HFFc6 (cell line): Measurements from ENCODE around the gene NLK. TPM values are rescaled to one million over a fixed set of nuclear protein-coding genes. Genes with fewer than 3 reads are reported as not detected.

Experiments
- DNase-seq: peaks from one replicate; pipeline ENCODE4 v3.0.0-alpha.2; 2018
- H3K27ac Mint-ChIP-seq: 2 replicates; pipeline ENCODE4 v1.8.0; 2020; ENCODE audit warnings: mild to moderate bottlenecking, mixed read lengths
- H3K27me3 Mint-ChIP-seq: 2 replicates; pipeline ENCODE4 v1.8.0; 2021; ENCODE audit warnings: mild to moderate bottlenecking, moderate library complexity, mixed read lengths; ENCODE audit not compliant: insufficient read depth
- H3K36me3 Mint-ChIP-seq: 2 replicates; pipeline ENCODE4 v1.8.0; 2021; ENCODE audit warnings: low read depth, mixed read lengths
- H3K4me1 Mint-ChIP-seq: 2 replicates; pipeline ENCODE4 v1.8.0; 2020; ENCODE audit warnings: low read depth, mixed read lengths
- H3K4me3 Mint-ChIP-seq: 2 replicates; pipeline ENCODE4 v1.8.0; 2020; ENCODE audit warnings: mild to moderate bottlenecking, moderate library complexity, mixed read lengths
- H3K9me3 Mint-ChIP-seq: 2 replicates; pipeline ENCODE4 v1.8.0; 2020; ENCODE audit warnings: mild to moderate bottlenecking, mixed read lengths
- total RNA-seq, 6 experiments: library from RNA; stranded (reverse); fragmentation: NEBNext Ultra II Directional; extraction: Animal tissue kit (Norgen Biotek cat#: 25700); gene quantifications; 2 replicates in 1 of 6; 3 replicates in 5 of 6; pipeline ENCODE4 v1.2.3, GENCODE V29; 2021
- TF ChIP-seq, protein P1 (sequence below): fragments of 200-600 bp; sonication (generic); IDR thresholded peaks from 2 replicates; pipeline ENCODE4 v1.5.0; 2021; ENCODE audit warnings: antibody characterized with exemption, mild to moderate bottlenecking

The NLK gene
- total RNA-seq, 6 experiments from 2014 or later: 18.5 to 25.3 (median 22.1) TPM

DNA sequence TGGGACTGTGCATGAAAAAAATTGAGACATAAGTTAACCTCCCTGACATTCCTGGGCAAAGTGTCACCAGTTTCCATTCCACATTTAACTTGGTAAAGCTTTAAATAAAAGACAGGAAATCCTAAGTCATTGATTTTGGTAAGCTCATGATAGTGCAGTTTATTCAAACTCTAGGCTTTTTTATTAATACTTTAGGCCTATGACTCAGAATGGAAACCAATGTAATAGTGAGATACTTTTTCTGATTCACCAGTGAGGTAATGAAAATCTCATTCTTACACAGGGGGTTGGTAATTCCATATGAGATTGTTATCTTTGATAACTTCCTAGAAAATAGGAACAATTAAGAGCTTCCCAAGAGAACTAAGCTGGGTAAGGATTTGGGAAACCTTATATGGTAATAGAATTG, 91.1 kb downstream of the NLK start:
- peak overlapping the region; percentile 79 for H3K27ac Mint-ChIP-seq
- peaks cover 58% of the 10 kb centered on the region for H3K4me1 Mint-ChIP-seq
- peaks cover 37% of the 10 kb centered on the region for H3K36me3 Mint-ChIP-seq
- peak; percentile 79 for DNase-seq
- H3K9me3 Mint-ChIP-seq: no peaks in the 10 kb centered on the region
- no peaks in the 10 kb centered on the region for H3K27me3 Mint-ChIP-seq
- H3K4me3 Mint-ChIP-seq: peak overlapping the region; percentile 20
- TF ChIP-seq, protein P1, sequence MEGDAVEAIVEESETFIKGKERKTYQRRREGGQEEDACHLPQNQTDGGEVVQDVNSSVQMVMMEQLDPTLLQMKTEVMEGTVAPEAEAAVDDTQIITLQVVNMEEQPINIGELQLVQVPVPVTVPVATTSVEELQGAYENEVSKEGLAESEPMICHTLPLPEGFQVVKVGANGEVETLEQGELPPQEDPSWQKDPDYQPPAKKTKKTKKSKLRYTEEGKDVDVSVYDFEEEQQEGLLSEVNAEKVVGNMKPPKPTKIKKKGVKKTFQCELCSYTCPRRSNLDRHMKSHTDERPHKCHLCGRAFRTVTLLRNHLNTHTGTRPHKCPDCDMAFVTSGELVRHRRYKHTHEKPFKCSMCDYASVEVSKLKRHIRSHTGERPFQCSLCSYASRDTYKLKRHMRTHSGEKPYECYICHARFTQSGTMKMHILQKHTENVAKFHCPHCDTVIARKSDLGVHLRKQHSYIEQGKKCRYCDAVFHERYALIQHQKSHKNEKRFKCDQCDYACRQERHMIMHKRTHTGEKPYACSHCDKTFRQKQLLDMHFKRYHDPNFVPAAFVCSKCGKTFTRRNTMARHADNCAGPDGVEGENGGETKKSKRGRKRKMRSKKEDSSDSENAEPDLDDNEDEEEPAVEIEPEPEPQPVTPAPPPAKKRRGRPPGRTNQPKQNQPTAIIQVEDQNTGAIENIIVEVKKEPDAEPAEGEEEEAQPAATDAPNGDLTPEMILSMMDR: no peak

DNA sequence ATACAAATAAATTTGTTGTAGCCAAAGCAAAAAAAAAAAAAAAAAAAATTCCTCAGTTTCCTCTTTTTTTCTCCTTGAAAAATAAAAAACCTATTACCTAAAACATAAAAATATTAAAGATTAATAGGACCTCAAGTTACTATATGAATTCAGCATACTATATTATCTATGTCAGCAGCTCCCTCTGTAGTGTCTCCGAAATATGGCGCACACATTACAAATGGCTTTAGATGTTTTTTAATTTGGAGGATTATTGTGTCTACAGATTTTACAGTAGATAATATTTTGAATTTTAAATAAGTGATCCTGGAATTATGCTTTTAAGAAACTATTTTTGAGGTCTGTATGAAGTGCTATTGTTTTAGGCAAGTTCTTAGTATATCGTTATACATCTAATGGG, 94.4 kb downstream of the NLK start:
- Mint-ChIP-seq H3K4me3 (no peak overlapping the region), H3K27ac (no peak overlapping the region), H3K4me1 (peaks cover 26% of the 10 kb centered on the region), H3K9me3 (no peaks in the 10 kb centered on the region), H3K36me3 (peaks cover 50% of the 10 kb centered on the region), H3K27me3 (no peaks in the 10 kb centered on the region)
- DNase-seq: no peak
- TF ChIP-seq, protein P1: no peak

GRCh38 chr17:28139822-28140221, 97.3 kb downstream of the NLK start:
- Mint-ChIP-seq H3K36me3 (peaks cover 44% of the 10 kb centered on the region), H3K4me1 (peaks cover 13% of the 10 kb centered on the region), H3K27ac (no peak overlapping the region; the same call in 1 of the 2 replicates), H3K9me3 (no peaks in the 10 kb centered on the region), H3K27me3 (no peaks in the 10 kb centered on the region; the same call in 1 of the 2 replicates), H3K4me3 (no peak overlapping the region)
- no peak for DNase-seq
- TF ChIP-seq, protein P1: no peak

- peaks cover 37% of the 10 kb centered on the region for H3K36me3 Mint-ChIP-seq
- no peaks in the 10 kb centered on the region; the same call in 1 of the 2 replicates for H3K27me3 Mint-ChIP-seq
- no peak overlapping the region for H3K27ac Mint-ChIP-seq
- no peak overlapping the region for H3K4me3 Mint-ChIP-seq
- TF ChIP-seq, protein P1: no peak
- H3K4me1 Mint-ChIP-seq: peaks cover 27% of the 10 kb centered on the region
- no peak for DNase-seq
- no peaks in the 10 kb centered on the region for H3K9me3 Mint-ChIP-seq
These were observed 98.8 kb downstream of the NLK start for GRCh38 chr17:28141313-28141712.

- no peak for DNase-seq
These were observed 99.3 kb downstream of the NLK start for GRCh38 chr17:28141773-28142172.

More at GRCh38 chr17:28141773-28142172, 99.3 kb downstream of the NLK start:
- H3K27ac Mint-ChIP-seq: no peak overlapping the region
- no peaks in the 10 kb centered on the region; the same call in 1 of the 2 replicates for H3K27me3 Mint-ChIP-seq
- peaks cover 31% of the 10 kb centered on the region for H3K4me1 Mint-ChIP-seq
- peaks cover 42% of the 10 kb centered on the region for H3K36me3 Mint-ChIP-seq
- TF ChIP-seq, protein P1: no peak
- H3K4me3 Mint-ChIP-seq: no peak overlapping the region
- no peaks in the 10 kb centered on the region for H3K9me3 Mint-ChIP-seq
